SK-N-SH treated with all-trans-retinoic acid at 6 μM for 48 hours (cell line): ENCODE data around the gene GLRX3.
"Not testable (repeated sequence)": the region's sequence is repeated elsewhere in the genome, so short reads cannot be mapped to it uniquely, and the experiment has no call there.

Experiments
- ARNTL ChIP-seq: fragments of 450-650 bp; formaldehyde crosslinking; IDR thresholded peaks from 2 replicates; pipeline ENCODE4 v1.5.0; 2020; ENCODE audit warnings: low read depth, mild to moderate bottlenecking, moderate library complexity, borderline replicate concordance
- BACH2 ChIP-seq: fragments of 250-450 bp; sonication (Bioruptor Pico); IDR thresholded peaks from 2 replicates; pipeline ENCODE4 v1.9.0; 2021; ENCODE audit warnings: mild to moderate bottlenecking, borderline replicate concordance
- GLIS3 ChIP-seq: fragments of 250-450 bp; sonication (Bioruptor Pico); IDR thresholded peaks from 2 replicates; pipeline ENCODE4 v1.5.0; 2020; ENCODE audit warnings: mild to moderate bottlenecking, moderate library complexity
- PATZ1 ChIP-seq: fragments of 250-450 bp; sonication (Bioruptor Pico); IDR thresholded peaks from 2 replicates; pipeline ENCODE4 v1.8.0; 2020; ENCODE audit warnings: mild to moderate bottlenecking, moderate library complexity, borderline replicate concordance
- PPARA ChIP-seq: fragments of 250-450 bp; sonication (Bioruptor Pico); IDR thresholded peaks from 2 replicates; pipeline ENCODE4 v1.5.0; 2020; ENCODE audit warnings: mild to moderate bottlenecking, borderline replicate concordance
- RARB ChIP-seq: fragments of 250-450 bp; sonication (Bioruptor Pico); IDR thresholded peaks from 2 replicates; pipeline ENCODE4 v1.8.0; 2021; ENCODE audit warnings: mild to moderate bottlenecking, moderate library complexity
- SNAI2 ChIP-seq: fragments of 250-450 bp; sonication (Bioruptor Pico); IDR thresholded peaks from 2 replicates; pipeline ENCODE4 v1.5.0; 2020; ENCODE audit warnings: mild to moderate bottlenecking, moderate library complexity
- TSHZ2 ChIP-seq: fragments of 250-450 bp; sonication (Bioruptor Pico); IDR thresholded peaks from 2 replicates; pipeline ENCODE4 v1.5.0; 2020; ENCODE audit warnings: mild to moderate bottlenecking, moderate library complexity
- ZC3H10 ChIP-seq: fragments of 250-450 bp; sonication (Bioruptor Pico); IDR thresholded peaks from 2 replicates; pipeline ENCODE4 v1.5.1; 2021; ENCODE audit warnings: mild to moderate bottlenecking, moderate library complexity
- ZFP3 ChIP-seq: fragments of 250-450 bp; sonication (Bioruptor Pico); IDR thresholded peaks from 2 replicates; pipeline ENCODE4 v1.5.0; 2020; ENCODE audit warnings: mild to moderate bottlenecking, moderate library complexity
- ZFP30 ChIP-seq: fragments of 450-650 bp; formaldehyde crosslinking; IDR thresholded peaks from 2 replicates; pipeline ENCODE4 v1.5.0; 2022; ENCODE audit warnings: mild to moderate bottlenecking, moderate library complexity
- ZNF70 ChIP-seq: fragments of 450-650 bp; formaldehyde crosslinking; IDR thresholded peaks from 2 replicates; pipeline ENCODE4 v1.5.0; 2020; ENCODE audit warnings: mild to moderate bottlenecking, moderate library complexity
- ZNF8 ChIP-seq: fragments of 450-650 bp; formaldehyde crosslinking; IDR thresholded peaks from 2 replicates; pipeline ENCODE4 v1.5.0; 2020; ENCODE audit warnings: mild to moderate bottlenecking, moderate library complexity
- TF ChIP-seq, protein P1 (sequence below): fragments of 250-450 bp; sonication (Bioruptor Pico); IDR thresholded peaks from 2 replicates; pipeline ENCODE4 v1.5.1; 2020; ENCODE audit warnings: low read depth, mild to moderate bottlenecking, moderate library complexity

DNA sequence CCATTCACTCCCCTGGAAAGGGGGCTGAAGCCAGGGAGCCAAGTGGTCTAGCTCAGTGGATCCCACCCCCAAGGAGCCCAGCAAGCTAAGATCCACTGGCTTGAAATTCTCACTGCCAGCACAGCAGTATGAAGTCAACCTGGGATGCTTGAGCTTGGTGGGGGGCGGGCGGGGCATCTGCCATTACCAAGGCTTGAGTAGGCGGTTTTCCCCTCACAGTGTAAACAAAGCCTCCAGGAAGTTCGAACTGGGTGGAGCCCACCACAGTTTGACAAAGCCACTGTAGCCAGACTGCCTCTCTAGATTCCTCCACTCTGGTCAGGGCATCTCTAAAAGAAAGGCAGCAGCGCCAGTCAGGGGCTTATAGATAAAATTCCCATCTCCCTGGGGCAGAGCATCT, 45.6 kb upstream of the GLRX3 start:
- TF ChIP-seq ZNF8, TSHZ2, ZNF70, ZFP3, RARB, PATZ1, ZFP30, PPARA, ARNTL, GLIS3, ZC3H10, SNAI2, BACH2 (CRISPR knock-in tag): not testable (repeated sequence)
- TF ChIP-seq, protein P1, sequence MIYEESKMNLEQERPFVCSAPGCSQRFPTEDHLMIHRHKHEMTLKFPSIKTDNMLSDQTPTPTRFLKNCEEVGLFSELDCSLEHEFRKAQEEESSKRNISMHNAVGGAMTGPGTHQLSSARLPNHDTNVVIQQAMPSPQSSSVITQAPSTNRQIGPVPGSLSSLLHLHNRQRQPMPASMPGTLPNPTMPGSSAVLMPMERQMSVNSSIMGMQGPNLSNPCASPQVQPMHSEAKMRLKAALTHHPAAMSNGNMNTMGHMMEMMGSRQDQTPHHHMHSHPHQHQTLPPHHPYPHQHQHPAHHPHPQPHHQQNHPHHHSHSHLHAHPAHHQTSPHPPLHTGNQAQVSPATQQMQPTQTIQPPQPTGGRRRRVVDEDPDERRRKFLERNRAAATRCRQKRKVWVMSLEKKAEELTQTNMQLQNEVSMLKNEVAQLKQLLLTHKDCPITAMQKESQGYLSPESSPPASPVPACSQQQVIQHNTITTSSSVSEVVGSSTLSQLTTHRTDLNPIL (CRISPR knock-in tag) = not testable (repeated sequence)
